HEK293T (cell line): ENCODE data around the gene FBXL7.

Source experiments
- BHLHE40 ChIP-seq: fragments of 450-650 bp; IDR thresholded peaks from 2 replicates; pipeline ENCODE4 v1.6.1; 2016; ENCODE audit warnings: mild to moderate bottlenecking, moderate library complexity, borderline replicate concordance
- FOXA1 ChIP-seq: fragments of 450-650 bp; IDR thresholded peaks from 2 replicates; pipeline ENCODE4 v1.6.1; 2016; ENCODE audit warnings: mild to moderate bottlenecking
- FOXK2 ChIP-seq: fragments of 450-650 bp; IDR thresholded peaks from 2 replicates; pipeline ENCODE4 v1.6.1; 2016; ENCODE audit warnings: mild to moderate bottlenecking
- FOXM1 ChIP-seq: fragments of 450-650 bp; IDR thresholded peaks from 2 replicates; pipeline ENCODE4 v1.6.1; 2017; ENCODE audit warnings: mild to moderate bottlenecking, borderline replicate concordance
- L3MBTL2 ChIP-seq: fragments of 450-650 bp; conservative IDR thresholded peaks from 2 replicates; pipeline ENCODE4 v1.6.1; 2016; ENCODE audit warnings: mild to moderate bottlenecking
- LEF1 ChIP-seq: fragments of 450-650 bp; IDR thresholded peaks from 2 replicates; pipeline ENCODE4 v1.6.1; 2017; ENCODE audit warnings: mild to moderate bottlenecking, borderline replicate concordance
- NFRKB ChIP-seq: fragments of 450-650 bp; IDR thresholded peaks from 2 replicates; pipeline ENCODE4 v1.6.1; 2016; ENCODE audit warnings: mild to moderate bottlenecking, moderate library complexity
- PKNOX1 ChIP-seq: fragments of 450-650 bp; IDR thresholded peaks from 2 replicates; pipeline ENCODE4 v1.6.1; 2016
- SP1 ChIP-seq: fragments of 450-650 bp; IDR thresholded peaks from 2 replicates; pipeline ENCODE4 v1.6.1; 2017
- SUZ12 ChIP-seq: fragments of 450-650 bp; IDR thresholded peaks from 2 replicates; pipeline ENCODE4 v1.6.1; 2016; ENCODE audit warnings: mild to moderate bottlenecking
- TARDBP ChIP-seq: fragments of 450-650 bp; IDR thresholded peaks from 2 replicates; pipeline ENCODE4 v1.6.1; 2016
- ZNF384 ChIP-seq: fragments of 450-650 bp; IDR thresholded peaks from 2 replicates; pipeline ENCODE4 v1.6.1; 2016

GRCh38 chr5:15522187-15522520, 22.2 kb downstream of the FBXL7 start:
- TF ChIP-seq SP1 = no peak
- no peak for TF ChIP-seq SUZ12
- TF ChIP-seq LEF1 = no peak
- TF ChIP-seq FOXK2 = no peak
- no peak for TF ChIP-seq L3MBTL2
- TF ChIP-seq FOXA1 = no peak
- no peak for TF ChIP-seq PKNOX1
- no peak for TF ChIP-seq NFRKB
- no peak for TF ChIP-seq TARDBP
- TF ChIP-seq ZNF384 = no peak
- TF ChIP-seq BHLHE40 = no peak
- no peak for TF ChIP-seq FOXM1
